Stimulated activated CD4-positive, alpha-beta T cell treated with anti-CD3 and anti-CD28 coated beads, Interleukin-4, amount 100 ng/mL, for 4 hours (primary cell): ENCODE measurements around the gene VPS4B.
"Not testable (repeated sequence)": the region's sequence is repeated elsewhere in the genome, so short reads cannot be mapped to it uniquely, and the experiment has no call there.

ENCODE experiments used
- DNase-seq, 2 experiments: peaks; one replicate each; pipeline ENCODE4 v3.0.0-alpha.2; 2020

The VPS4B gene

GRCh38 chr18:63422087-63422863, at the start of gene VPS4B:
VPS4B (minus strand) TSS chr18:63422476; CDS start chr18:63422259, 217 bp downstream.
- DNase-seq, result peak; percentile 99 to 100

DNA sequence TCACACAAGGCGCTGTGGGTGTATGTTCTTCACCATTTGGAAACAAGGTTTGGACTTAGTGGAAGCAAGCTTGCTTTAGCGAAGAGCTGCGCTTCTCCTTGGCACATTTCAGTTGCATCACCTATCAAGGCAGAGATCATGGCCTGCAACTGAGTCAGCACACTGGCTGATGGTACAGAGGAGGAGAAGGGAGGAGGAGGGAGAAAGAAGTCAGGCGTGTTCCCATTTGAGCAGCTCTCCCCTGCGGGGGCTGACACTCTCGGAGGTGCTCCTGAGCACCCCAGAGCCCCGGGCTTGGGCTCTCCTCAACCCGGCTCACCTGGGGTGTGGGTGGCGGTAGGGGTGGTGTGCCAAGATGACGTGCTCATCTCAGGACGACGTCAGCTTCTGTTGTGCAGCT, 48.5 kb upstream of the VPS4B start:
- DNase-seq, result no peak

GRCh38 chr18:63468575-63468974, 46.3 kb upstream of the VPS4B start:
- no peak for DNase-seq

- no peak for DNase-seq
Measured at GRCh38 chr18:63467699-63468098, 45.4 kb upstream of the VPS4B start.

GRCh38 chr18:63465059-63465458, 42.8 kb upstream of the VPS4B start:
- no peak for DNase-seq

GRCh38 chr18:63464434-63464833, 42.2 kb upstream of the VPS4B start:
- DNase-seq, result no peak

- no peak for DNase-seq
Measured at GRCh38 chr18:63460414-63460813, 38.1 kb upstream of the VPS4B start.

GRCh38 chr18:63457977-63458376, 35.7 kb upstream of the VPS4B start:
- DNase-seq, result no peak

DNA sequence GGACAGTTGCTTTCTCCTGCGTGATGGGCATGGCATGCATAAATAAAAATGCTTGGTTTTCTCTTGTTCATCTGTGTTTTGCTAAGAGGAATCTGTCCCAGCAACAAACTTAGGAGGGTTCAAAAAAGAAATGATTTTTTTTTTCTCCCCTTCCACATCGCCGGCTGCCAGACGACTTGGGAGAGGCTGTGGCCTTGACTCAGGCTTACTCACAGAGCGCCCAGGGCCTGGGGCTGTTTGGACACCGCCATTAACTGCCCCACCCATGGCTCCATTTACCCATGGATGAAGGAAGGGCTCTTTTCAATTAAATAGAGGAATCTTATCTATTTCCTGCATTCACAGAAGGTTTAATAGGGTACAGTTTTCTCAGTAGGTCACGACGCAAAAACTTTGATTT, 32.2 kb upstream of the VPS4B start:
- no peak for DNase-seq

DNA sequence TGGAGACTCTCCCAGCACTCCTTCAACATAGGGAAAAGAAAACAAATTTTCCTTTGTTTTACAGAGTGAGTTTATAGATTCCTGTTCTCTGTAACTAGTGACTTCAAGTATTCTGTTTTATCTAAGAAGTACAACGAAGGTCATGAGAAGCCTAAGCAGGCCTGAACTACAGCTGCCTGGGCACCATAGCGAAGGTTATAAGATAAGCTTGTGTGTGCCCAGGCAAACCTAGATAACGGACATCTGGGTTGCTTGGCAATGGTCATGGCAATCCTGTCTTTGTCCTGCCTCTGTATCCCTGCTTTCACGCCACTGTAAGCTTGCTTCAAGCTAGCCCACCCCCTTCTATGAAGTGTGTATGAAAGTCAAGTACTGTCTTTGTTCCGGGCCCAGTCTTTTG, 30.5 kb upstream of the VPS4B start:
- DNase-seq, result not testable (repeated sequence)

GRCh38 chr18:63451799-63452660, 29.8 kb upstream of the VPS4B start:
- DNase-seq, result no peak

- DNase-seq, result no peak
Measured at GRCh38 chr18:63449426-63449825, 27.1 kb upstream of the VPS4B start.

GRCh38 chr18:63447066-63447465, 24.8 kb upstream of the VPS4B start:
- no peak for DNase-seq

GRCh38 chr18:63446266-63446665, 24.0 kb upstream of the VPS4B start:
- DNase-seq, result no peak

DNA sequence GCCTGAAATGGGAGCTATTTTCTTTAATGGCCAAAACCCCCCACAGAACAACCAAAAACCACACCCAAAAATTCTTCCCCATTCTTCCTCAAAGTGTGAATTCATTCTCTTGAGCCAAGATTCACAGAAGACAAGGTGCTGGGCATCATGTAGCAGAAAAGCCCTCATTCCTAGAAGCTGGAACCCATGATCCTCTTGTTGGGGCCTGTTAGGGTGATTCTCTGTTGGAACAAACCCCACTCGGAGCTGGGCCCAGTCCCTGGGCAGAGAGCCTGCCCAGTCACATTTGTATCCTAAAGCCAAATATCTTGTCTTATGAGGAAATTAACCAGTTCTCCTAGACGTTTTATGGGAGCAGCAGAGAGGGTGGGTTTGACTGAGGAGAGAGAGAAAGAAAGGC, 22.8 kb upstream of the VPS4B start:
- no peak for DNase-seq

- no peak for DNase-seq
Measured at GRCh38 chr18:63444580-63444979, 22.3 kb upstream of the VPS4B start.

GRCh38 chr18:63443829-63444228, 21.6 kb upstream of the VPS4B start:
- DNase-seq, result no peak

- no peak for DNase-seq
Measured at GRCh38 chr18:63440881-63441280, 18.6 kb upstream of the VPS4B start.

DNA sequence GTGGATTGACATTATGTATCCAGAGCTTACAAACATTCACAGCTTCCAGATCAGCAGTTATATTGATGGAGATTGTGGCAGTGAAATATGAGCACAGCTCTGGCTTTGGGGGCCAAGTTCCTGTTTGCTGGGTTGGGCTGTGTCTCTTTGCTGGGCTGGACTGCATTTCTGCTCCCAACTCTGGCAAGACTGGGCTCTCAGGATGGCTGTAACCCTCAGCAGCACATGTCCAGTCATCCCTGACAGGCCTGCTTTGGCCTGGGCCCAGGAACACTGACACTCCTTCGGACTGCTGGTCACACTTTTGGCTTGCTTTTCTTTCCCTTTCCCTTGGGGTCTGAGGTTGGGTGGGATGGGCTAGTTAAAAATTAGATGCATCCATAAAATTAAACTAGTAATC, 17.9 kb upstream of the VPS4B start:
- DNase-seq, result no peak

GRCh38 chr18:63439334-63439733, 17.1 kb upstream of the VPS4B start:
- peak; percentile 12 to 14 for DNase-seq

DNA sequence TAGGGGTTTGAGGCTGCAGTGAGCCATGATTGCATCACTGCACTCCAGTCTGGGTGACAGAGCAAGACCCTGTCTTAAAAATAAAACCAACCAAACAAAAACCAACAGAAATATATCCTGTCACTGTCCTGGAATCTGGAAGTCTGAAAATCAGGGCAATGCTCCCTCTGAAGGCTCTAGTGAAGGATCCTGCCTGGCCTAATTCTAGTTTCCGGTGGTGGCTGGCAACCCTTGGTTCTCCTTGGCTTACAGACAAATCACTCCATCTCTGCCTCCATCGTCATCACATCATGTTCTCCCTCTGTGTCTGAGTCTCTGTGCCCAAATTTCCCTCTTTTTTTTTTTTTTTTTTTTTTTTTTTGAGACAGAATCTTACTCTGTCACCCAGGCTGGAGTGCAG, 15.9 kb upstream of the VPS4B start:
- no peak for DNase-seq

- DNase-seq, result no peak
Measured at GRCh38 chr18:63433334-63433866, 11.1 kb upstream of the VPS4B start.

DNA sequence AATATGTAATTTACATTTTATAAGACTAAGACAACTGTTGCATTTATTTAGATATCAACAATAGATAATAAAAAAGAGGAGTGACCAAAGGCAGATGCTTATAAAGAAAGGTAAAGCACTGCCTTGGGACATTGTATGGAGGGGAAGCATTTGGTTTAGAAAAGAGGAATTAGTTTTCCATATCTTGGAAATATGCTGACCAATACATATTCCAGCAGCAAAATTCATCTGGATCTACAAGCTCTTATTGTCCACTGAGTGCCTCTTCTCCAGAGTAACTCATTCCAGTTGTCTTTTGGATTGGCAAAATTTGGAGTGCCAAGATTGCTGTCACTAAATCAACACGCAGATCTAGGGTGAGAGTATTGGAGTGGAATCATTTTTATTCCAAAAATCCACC, 8.9 kb upstream of the VPS4B start:
- DNase-seq, result no peak

DNA sequence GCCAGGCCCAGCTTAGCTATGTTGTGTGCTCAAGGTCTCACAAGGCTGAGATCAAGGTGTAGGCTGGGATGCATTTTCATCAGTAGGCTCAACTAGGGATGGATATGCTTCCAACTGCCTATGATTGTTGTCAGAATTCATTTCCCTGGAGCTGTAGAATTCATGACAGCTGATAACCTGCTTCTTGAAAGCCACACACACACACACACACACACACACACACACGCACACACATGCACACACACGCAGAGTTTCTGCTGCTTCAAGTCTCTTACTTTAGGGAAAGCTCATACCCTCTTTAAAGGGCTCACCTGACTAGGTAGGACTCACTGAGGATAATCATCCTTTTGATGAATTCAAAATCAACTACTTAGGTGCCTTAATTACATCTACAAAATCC, 8.2 kb upstream of the VPS4B start:
- no peak for DNase-seq
